ENCODE measurements around the gene NABP1. TPM values are rescaled to one million over a fixed set of nuclear protein-coding genes. Genes with fewer than 3 reads are reported as not detected.

The NABP1 gene
- total and polyA plus RNA-seq, 10 of the 15 experiments (the other 5 are each of a cell fraction or from before 2014, with no cell fraction given): 22.9 to 65.7 (median 39.9) TPM

DNA sequence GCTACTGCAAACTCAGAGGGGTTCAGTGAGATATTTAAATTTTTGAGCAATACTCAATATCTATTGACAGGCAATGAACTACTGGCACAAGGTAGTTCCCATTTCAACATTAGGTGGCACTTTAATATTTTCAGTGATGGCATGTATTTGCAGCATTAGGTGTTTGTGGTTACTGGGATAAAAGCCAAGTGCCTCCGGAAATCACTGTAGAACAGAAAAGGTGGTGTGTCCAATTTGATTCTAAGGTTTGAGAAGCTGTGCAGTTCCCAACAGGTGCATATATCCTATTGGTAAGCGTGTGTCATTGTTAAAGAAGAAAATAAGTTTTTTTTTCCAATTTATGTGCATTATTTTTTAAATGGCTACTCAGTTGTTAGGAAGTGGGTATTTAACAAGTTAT, 41.3 kb downstream of the NABP1 start:
- TF ChIP-seq SP1 (IDR thresholded peaks at IDR 0.05; ENCODE audit: low read depth, low read length) (no peak), RAD21 (IDR thresholded peaks at IDR 0.05; ENCODE audit: insufficient read depth, low read depth, low read length) (no peak), MLLT1 (IDR thresholded peaks at IDR 0.05) (no peak), SREBF2 (IDR thresholded peaks at IDR 0.05; ENCODE audit: low read length) (no peak), EZH2 (IDR thresholded peaks at IDR 0.05; ENCODE audit: borderline replicate concordance, control insufficient read depth, low read depth, low read length) (no peak), PKNOX1 (IDR thresholded peaks at IDR 0.05) (no peak)
- H3K4me2 ChIP-seq (ENCODE audit: control insufficient read depth, insufficient read depth): no peak overlapping the region
- CTCF ChIA-PET: interaction anchor here (0.6 to 2.0 kb wide), 5 partner anchors 8 to 444 kb away, joined by 3 to 6 read pairs (median 3); no protein-coding TSS in a partner anchor
- no TSS peak for BruUV-seq (replicated peaks)
- H2AFZ ChIP-seq (ENCODE audit: control insufficient read depth, low read depth, low read length): no peak overlapping the region
- RAD21 ChIA-PET (ENCODE audit: unreplicated experiment): no interaction called here
- in situ Hi-C loops (cut with MboI) (no loop called here), intact Hi-C loops (cut with micrococcal nuclease; ENCODE audit: unreplicated experiment) (no loop called here)
- no peaks in the 10 kb centered on the region for H3K36me3 ChIP-seq (ENCODE audit: control insufficient read depth in 2 of 2, insufficient read depth in 2 of 2, low read length in 1 of 2)
- 92% methylated on average over 2 of the region's 2 CpGs for WGBS (ENCODE audit: insufficient coverage, insufficient replicate concordance, low lambda C conversion rate, missing lambda C conversion rate)
- no peaks in the 10 kb centered on the region for H3K27me3 ChIP-seq (replicated peaks in 1 of 2; ENCODE audit: control insufficient read depth in 2 of 2, insufficient read depth in 2 of 2, low read length in 1 of 2)
- no peak for FAIRE-seq
- no peak for DNase-seq (ENCODE audit: low read depth, low spot score)
- H3K27ac ChIP-seq (ENCODE audit: control insufficient read depth, insufficient read depth): no peak overlapping the region
- no peaks in the 10 kb centered on the region for H3K9me3 ChIP-seq (replicated peaks; ENCODE audit: control insufficient read depth, insufficient read depth, low read length)
- no peaks in the 10 kb centered on the region for H4K20me1 ChIP-seq (ENCODE audit: control insufficient read depth, insufficient read depth)
- H3K4me3 ChIP-seq: no peak overlapping the region
- ATAC-seq: no peak
- no peaks in the 10 kb centered on the region for H3K4me1 ChIP-seq (ENCODE audit: control insufficient read depth, insufficient read depth, low read length)
- no peak overlapping the region for H3K9ac ChIP-seq (ENCODE audit: control insufficient read depth, insufficient read depth, low read length)
- SMC1A ChIA-PET (ENCODE audit: uncharacterized antibody, unreplicated experiment): no interaction called here
- H3K79me2 ChIP-seq (ENCODE audit: control insufficient read depth, insufficient read depth, low read length): no peaks in the 10 kb centered on the region
- POLR2A ChIA-PET: no interaction called here
